Calu3 (cell line): ENCODE measurements around the gene NDUFA12. TPM values are rescaled to one million over a fixed set of nuclear protein-coding genes. Genes with fewer than 3 reads are reported as not detected.

Experiments
- BruUV-seq: library from RNA; stranded (reverse); fragments of 400-500 nt; replicated peaks from 2 replicates; lab custom pipeline; 2021; lab: Mats Ljungman, UMichigan
- CTCF ChIA-PET: fragments of 300-600 bp; sonication (Branson Sonifier 250); formaldehyde crosslinking; loops from one replicate; lab custom pipeline; 2022; ENCODE audit warnings: antibody characterized with exemption; lab: Charles Lee
- DNase-seq: peaks from one replicate; pipeline ENCODE4 v3.0.0; 2022
- H3K27ac Mint-ChIP-seq: one replicate; pipeline ENCODE4 v1.8.0; 2022; ENCODE audit warnings: mixed read lengths; ENCODE audit not compliant: unreplicated experiment
- H3K27me3 Mint-ChIP-seq: one replicate; pipeline ENCODE4 v1.8.0; 2022; ENCODE audit warnings: mixed read lengths; ENCODE audit not compliant: unreplicated experiment
- H3K36me3 Mint-ChIP-seq: one replicate; pipeline ENCODE4 v1.8.0; 2022; ENCODE audit warnings: mild to moderate bottlenecking, moderate library complexity, mixed read lengths; ENCODE audit not compliant: insufficient read depth, unreplicated experiment
- H3K4me1 Mint-ChIP-seq: one replicate; pipeline ENCODE4 v1.8.0; 2022; ENCODE audit warnings: mild to moderate bottlenecking, low read depth, mixed read lengths; ENCODE audit not compliant: unreplicated experiment
- H3K4me3 Mint-ChIP-seq: one replicate; pipeline ENCODE4 v1.8.0; 2022; ENCODE audit warnings: mild to moderate bottlenecking, low read depth, moderate library complexity, mixed read lengths; ENCODE audit not compliant: unreplicated experiment
- H3K9me3 Mint-ChIP-seq: one replicate; pipeline ENCODE4 v1.8.0; 2022; ENCODE audit warnings: low read depth, mixed read lengths; ENCODE audit not compliant: unreplicated experiment
- intact Hi-C: fragments of 100-400 bp; cut with micrococcal nuclease; formaldehyde crosslinking; loops from one replicate; pipeline ENCODE4 v1.10.0; 2022; ENCODE audit not compliant: unreplicated experiment
- total RNA-seq: library from RNA; stranded (reverse); gene quantifications from 2 replicates; pipeline ENCODE4 v1.2.3, GENCODE V29; 2022
- TF ChIP-seq, protein P1 (sequence below): fragments of 200-600 bp; IDR thresholded peaks from one replicate; pipeline ENCODE4 v1.8.0; 2022; ENCODE audit warnings: antibody characterized with exemption; ENCODE audit not compliant: unreplicated experiment

The NDUFA12 gene
- total RNA-seq, 1 experiment from 2014 or later: 165 TPM

GRCh38 chr12:94925729-94926128, 77.8 kb downstream of the NDUFA12 start:
- H3K4me1 Mint-ChIP-seq: no peaks in the 10 kb centered on the region
- H3K4me3 Mint-ChIP-seq: no peak overlapping the region
- TF ChIP-seq, protein P1, sequence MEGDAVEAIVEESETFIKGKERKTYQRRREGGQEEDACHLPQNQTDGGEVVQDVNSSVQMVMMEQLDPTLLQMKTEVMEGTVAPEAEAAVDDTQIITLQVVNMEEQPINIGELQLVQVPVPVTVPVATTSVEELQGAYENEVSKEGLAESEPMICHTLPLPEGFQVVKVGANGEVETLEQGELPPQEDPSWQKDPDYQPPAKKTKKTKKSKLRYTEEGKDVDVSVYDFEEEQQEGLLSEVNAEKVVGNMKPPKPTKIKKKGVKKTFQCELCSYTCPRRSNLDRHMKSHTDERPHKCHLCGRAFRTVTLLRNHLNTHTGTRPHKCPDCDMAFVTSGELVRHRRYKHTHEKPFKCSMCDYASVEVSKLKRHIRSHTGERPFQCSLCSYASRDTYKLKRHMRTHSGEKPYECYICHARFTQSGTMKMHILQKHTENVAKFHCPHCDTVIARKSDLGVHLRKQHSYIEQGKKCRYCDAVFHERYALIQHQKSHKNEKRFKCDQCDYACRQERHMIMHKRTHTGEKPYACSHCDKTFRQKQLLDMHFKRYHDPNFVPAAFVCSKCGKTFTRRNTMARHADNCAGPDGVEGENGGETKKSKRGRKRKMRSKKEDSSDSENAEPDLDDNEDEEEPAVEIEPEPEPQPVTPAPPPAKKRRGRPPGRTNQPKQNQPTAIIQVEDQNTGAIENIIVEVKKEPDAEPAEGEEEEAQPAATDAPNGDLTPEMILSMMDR: no peak
- H3K27ac Mint-ChIP-seq: no peak overlapping the region
- BruUV-seq: no TSS peak
- CTCF ChIA-PET: no interaction called here
- intact Hi-C loops: no loop called here
- no peaks in the 10 kb centered on the region for H3K36me3 Mint-ChIP-seq
- H3K27me3 Mint-ChIP-seq: peaks cover 7% of the 10 kb centered on the region
- no peak for DNase-seq
- H3K9me3 Mint-ChIP-seq: no peaks in the 10 kb centered on the region

DNA sequence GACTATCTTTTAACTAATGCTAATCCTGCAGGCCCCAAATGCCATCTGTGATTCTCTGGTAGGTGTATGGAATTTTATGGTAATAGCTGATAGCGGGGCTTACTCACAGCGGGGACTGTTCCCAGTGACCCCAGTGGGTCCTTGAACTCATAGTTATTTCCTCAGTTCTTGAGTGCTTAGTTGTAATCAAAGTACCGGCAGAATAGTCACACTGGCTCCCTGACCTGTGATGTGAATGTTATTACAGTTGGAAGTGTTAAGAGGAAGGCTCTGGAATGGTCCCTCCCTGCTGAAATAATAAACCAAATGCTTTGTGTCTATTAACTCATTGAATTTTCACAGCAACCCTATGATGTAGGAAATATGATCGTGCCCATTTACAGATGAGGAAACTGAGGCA, 78.3 kb downstream of the NDUFA12 start:
- CTCF ChIA-PET: no interaction called here
- DNase-seq: no peak
- Mint-ChIP-seq H3K9me3 (no peaks in the 10 kb centered on the region), H3K27ac (no peak overlapping the region), H3K4me3 (no peak overlapping the region), H3K27me3 (peaks cover 2% of the 10 kb centered on the region), H3K36me3 (no peaks in the 10 kb centered on the region), H3K4me1 (no peaks in the 10 kb centered on the region)
- intact Hi-C loops: no loop called here
- no TSS peak for BruUV-seq
- TF ChIP-seq, protein P1: no peak

- Mint-ChIP-seq H3K4me1 (no peaks in the 10 kb centered on the region), H3K36me3 (no peaks in the 10 kb centered on the region), H3K27ac (no peak overlapping the region), H3K4me3 (no peak overlapping the region), H3K9me3 (no peaks in the 10 kb centered on the region), H3K27me3 (no peaks in the 10 kb centered on the region)
- BruUV-seq: no TSS peak
- intact Hi-C loops: no loop called here
- CTCF ChIA-PET: no interaction called here
- TF ChIP-seq, protein P1: no peak
- DNase-seq: no peak
These were observed 80.9 kb downstream of the NDUFA12 start for GRCh38 chr12:94922561-94922960.

Other genes starting within 250 kb of the NDUFA12 start
- gene NR2C1, start 69.9 kb upstream of the NDUFA12 start, total RNA-seq: 43.9 and 50.3 TPM in 2 replicates
- gene FGD6, start 213.8 kb upstream of the NDUFA12 start, total RNA-seq: 64.5 and 66.6 TPM in 2 replicates
- 149 and 160 TPM in 2 replicates for gene VEZT, start 214.1 kb upstream of the NDUFA12 start, total RNA-seq